OCI-LY1 (cell line): ENCODE results near the gene MAML2.

Experiments used
- EZH2 ChIP-seq: fragments of 200-600 bp; sonication (generic), shearing (Covaris generic); IDR thresholded peaks from 2 replicates; pipeline ENCODE4 v1.8.0; 2017; ENCODE audit warnings: borderline replicate concordance, mixed run types, mild to moderate bottlenecking, antibody characterized with exemption, low read length, moderate library complexity, mixed read lengths
- TF ChIP-seq, protein P1 (sequence below): fragments of 200-600 bp; sonication (generic), shearing (Covaris generic); IDR thresholded peaks from 2 replicates; pipeline ENCODE4 v1.5.1; 2017; ENCODE audit warnings: mild to moderate bottlenecking, antibody characterized with exemption, low read length, moderate library complexity, mixed read lengths

DNA sequence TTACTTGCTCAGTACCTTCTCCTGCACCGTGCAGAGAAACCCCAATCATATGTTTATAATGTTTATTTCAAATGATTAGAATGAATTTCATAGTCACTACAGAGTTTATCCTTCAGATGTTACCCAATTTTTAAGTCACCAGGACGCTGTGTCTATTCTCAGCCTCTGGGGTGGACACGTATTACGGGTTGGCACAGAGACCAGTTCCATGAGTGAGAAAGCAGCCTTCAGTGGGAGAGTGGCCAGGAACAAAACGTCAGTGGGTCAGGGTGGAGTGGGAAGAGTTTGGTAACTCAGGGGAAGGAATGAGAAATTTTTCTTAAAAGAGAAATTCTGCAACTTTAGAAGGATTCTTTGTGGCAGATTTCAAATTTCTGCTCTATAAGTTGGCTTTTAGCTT is 342.0 kb downstream of the MAML2 start:
- no peak for TF ChIP-seq EZH2
- TF ChIP-seq, protein P1, sequence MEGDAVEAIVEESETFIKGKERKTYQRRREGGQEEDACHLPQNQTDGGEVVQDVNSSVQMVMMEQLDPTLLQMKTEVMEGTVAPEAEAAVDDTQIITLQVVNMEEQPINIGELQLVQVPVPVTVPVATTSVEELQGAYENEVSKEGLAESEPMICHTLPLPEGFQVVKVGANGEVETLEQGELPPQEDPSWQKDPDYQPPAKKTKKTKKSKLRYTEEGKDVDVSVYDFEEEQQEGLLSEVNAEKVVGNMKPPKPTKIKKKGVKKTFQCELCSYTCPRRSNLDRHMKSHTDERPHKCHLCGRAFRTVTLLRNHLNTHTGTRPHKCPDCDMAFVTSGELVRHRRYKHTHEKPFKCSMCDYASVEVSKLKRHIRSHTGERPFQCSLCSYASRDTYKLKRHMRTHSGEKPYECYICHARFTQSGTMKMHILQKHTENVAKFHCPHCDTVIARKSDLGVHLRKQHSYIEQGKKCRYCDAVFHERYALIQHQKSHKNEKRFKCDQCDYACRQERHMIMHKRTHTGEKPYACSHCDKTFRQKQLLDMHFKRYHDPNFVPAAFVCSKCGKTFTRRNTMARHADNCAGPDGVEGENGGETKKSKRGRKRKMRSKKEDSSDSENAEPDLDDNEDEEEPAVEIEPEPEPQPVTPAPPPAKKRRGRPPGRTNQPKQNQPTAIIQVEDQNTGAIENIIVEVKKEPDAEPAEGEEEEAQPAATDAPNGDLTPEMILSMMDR = no peak
